ENCODE data around the gene VSIG10L2.

VSIG10L2 gene

GRCh38 chr11:125930076-125930450 is 15.8 kb upstream of the VSIG10L2 start:
- DNase-seq = no peak

GRCh38 chr11:125931116-125931515 is 14.7 kb upstream of the VSIG10L2 start:
- DNase-seq = no peak

GRCh38 chr11:125931668-125932067 is 14.2 kb upstream of the VSIG10L2 start:
- no peak for DNase-seq

- DNase-seq = no peak
These were observed 13.5 kb upstream of the VSIG10L2 start for GRCh38 chr11:125932301-125932700.

- no peak for DNase-seq
These were observed 12.6 kb upstream of the VSIG10L2 start for GRCh38 chr11:125933030-125933813.

- no peak for DNase-seq
These were observed 11.4 kb upstream of the VSIG10L2 start for GRCh38 chr11:125934473-125934872.

GRCh38 chr11:125935056-125935455 is 10.8 kb upstream of the VSIG10L2 start:
- DNase-seq = no peak

- DNase-seq = no peak
These were observed 10.1 kb upstream of the VSIG10L2 start for GRCh38 chr11:125935618-125936199.

- DNase-seq = no peak
These were observed 7.4 kb upstream of the VSIG10L2 start for GRCh38 chr11:125938418-125938817.

GRCh38 chr11:125939081-125939521 is 6.7 kb upstream of the VSIG10L2 start:
- no peak for DNase-seq

- DNase-seq = no peak
These were observed 5.7 kb upstream of the VSIG10L2 start for GRCh38 chr11:125940145-125940544.

GRCh38 chr11:125941267-125941618 is 4.6 kb upstream of the VSIG10L2 start:
- no peak for DNase-seq

- DNase-seq = no peak
These were observed 3.9 kb upstream of the VSIG10L2 start for GRCh38 chr11:125941619-125942611.

- DNase-seq = no peak
These were observed 2.9 kb upstream of the VSIG10L2 start for GRCh38 chr11:125942771-125943428.

- no peak for DNase-seq
These were observed 2.0 kb upstream of the VSIG10L2 start for GRCh38 chr11:125943661-125944349.

GRCh38 chr11:125944350-125945010 is 1.4 kb upstream of the VSIG10L2 start:
- DNase-seq = no peak

GRCh38 chr11:125945011-125945796 is 640 bp upstream of the VSIG10L2 start:
- DNase-seq = no peak

- no peak for DNase-seq
These were observed 1.0 kb downstream of the VSIG10L2 start for GRCh38 chr11:125946712-125947418.

- DNase-seq = no peak
These were observed 1.8 kb downstream of the VSIG10L2 start for GRCh38 chr11:125947419-125948277.

All from activated CD4-positive, CD25-positive, alpha-beta regulatory T cell (primary cell).